Thyroid gland (tissue), 4 donors: Measurements from ENCODE around the gene CHRD. TPM values are rescaled to one million over a fixed set of nuclear protein-coding genes. Genes with fewer than 3 reads are reported as not detected.

ENCODE experiments used
- DNase-seq, 2 donors: peaks; one replicate each; pipeline ENCODE4 v3.0.0-alpha.2; 2019
- H3K27ac ChIP-seq, 3 donors: fragments of 200-600 bp; sonication (generic); 1 replicate in 2 of 3; 2 replicates in 1 of 3; pipeline ENCODE4 v1.5.1; 2016 to 2019; ENCODE audit warnings: mild to moderate bottlenecking in 1 of 3, moderate library complexity in 1 of 3
- H3K27me3 ChIP-seq: fragments of 200-600 bp; sonication (generic); one replicate; pipeline ENCODE4 v1.5.1; 2019
- H3K36me3 ChIP-seq, 2 donors: fragments of 200-600 bp; sonication (generic); one replicate each; pipeline ENCODE4 v1.5.1; 2016 to 2019
- H3K4me1 ChIP-seq, 2 donors: fragments of 200-600 bp; sonication (generic); one replicate each; pipeline ENCODE4 v1.5.1; 2017 to 2019
- H3K4me3 ChIP-seq, 3 donors: fragments of 200-600 bp; sonication (generic); replicated peaks in 1 of 3; 1 replicate in 2 of 3; 2 replicates in 1 of 3; pipeline ENCODE4 v1.5.1; 2016; ENCODE audit warnings: mild to moderate bottlenecking in 1 of 3
- H3K9me3 ChIP-seq: fragments of 200-600 bp; sonication (generic); one replicate; pipeline ENCODE4 v1.5.1; 2017
- POLR2A ChIP-seq, 2 donors: fragments of 450-650 bp; IDR thresholded peaks; one replicate each; pipeline ENCODE4 v1.6.1; 2017; ENCODE audit warnings: antibody characterized with exemption in 2 of 2, mild to moderate bottlenecking in 2 of 2, moderate library complexity in 1 of 2
- WGBS, 2 donors: methylation state at CpG; one replicate each; pipeline ENCODE4 v1.1.5; 2017; 5-methylcytosine and 5-hydroxymethylcytosine counted together
- intact Hi-C: fragments of 100-400 bp; cut with DNase I; formaldehyde crosslinking; loops from one replicate; pipeline ENCODE4 v1.15.1; 2023
- total RNA-seq, 4 donors: library from RNA; depleted of rRNA; stranded (reverse); fragments of >200 nt; gene quantifications; one replicate each; pipeline ENCODE4 v1.2.3, GENCODE V29; 2016
- TF ChIP-seq, protein P1 (sequence below), 6 experiments: fragments of 200-600 bp in 3 of 6; fragments of 450-650 bp in 3 of 6; sonication (generic) in 3 of 6; IDR thresholded peaks; one replicate each; pipeline ENCODE4 v1.5.1; 2016 to 2019; ENCODE audit warnings: antibody characterized with exemption in 6 of 6, mild to moderate bottlenecking in 2 of 6, inconsistent platforms in 1 of 6, moderate library complexity in 1 of 6

The CHRD gene
- 10 to 100 TPM in 2 of 4 donors, 1 to 10 TPM in 2; 4.1 to 14.8 (median 8.0) TPM for total RNA-seq

DNA sequence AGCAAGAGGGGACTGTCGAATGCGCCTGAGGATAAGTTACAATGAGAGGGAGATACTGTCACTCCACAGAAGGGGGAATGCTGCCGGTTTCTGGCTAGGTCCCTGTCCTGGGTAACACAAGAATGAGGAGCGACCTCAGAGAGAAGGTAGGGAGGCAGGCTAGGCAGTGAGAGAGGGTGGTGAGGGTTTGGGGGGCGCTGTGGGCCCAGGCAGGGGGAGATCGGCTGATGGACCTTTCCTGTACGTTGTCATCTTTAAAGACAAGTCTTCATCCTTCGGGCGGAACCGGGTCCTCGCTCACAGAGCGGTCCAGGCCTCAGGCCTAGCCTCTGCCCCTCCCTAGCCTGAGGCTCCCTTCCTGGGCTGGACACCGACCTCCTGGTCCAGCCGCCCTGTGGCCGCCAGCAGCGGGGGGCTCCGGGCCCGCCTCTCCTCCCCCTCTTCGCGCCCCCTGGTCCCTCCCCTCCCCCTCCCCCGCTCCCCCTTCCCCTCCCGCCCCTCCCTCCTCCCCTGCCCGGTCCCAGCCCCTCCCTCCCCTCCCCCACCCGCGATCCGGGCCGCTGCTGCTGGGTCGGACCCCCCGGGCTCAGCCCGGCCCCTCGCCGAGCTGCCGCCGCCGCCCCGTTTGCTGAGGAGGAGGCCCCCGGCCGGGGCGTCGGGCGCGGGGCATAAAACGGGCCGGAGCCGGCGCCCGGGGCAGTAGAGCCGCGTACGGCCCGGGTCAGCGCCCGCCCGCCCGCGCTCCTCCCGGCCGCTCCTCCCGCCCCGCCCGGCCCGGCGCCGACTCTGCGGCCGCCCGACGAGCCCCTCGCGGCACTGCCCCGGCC, at the start of gene CHRD:
Gene CHRD (plus strand): TSS at position 697 of the 827 bp plus-strand sequence. CDS start 265 bp downstream, outside the sequence.
- no peak for TF ChIP-seq POLR2A (IDR thresholded peaks at IDR 0.05)
- TF ChIP-seq, protein P1, sequence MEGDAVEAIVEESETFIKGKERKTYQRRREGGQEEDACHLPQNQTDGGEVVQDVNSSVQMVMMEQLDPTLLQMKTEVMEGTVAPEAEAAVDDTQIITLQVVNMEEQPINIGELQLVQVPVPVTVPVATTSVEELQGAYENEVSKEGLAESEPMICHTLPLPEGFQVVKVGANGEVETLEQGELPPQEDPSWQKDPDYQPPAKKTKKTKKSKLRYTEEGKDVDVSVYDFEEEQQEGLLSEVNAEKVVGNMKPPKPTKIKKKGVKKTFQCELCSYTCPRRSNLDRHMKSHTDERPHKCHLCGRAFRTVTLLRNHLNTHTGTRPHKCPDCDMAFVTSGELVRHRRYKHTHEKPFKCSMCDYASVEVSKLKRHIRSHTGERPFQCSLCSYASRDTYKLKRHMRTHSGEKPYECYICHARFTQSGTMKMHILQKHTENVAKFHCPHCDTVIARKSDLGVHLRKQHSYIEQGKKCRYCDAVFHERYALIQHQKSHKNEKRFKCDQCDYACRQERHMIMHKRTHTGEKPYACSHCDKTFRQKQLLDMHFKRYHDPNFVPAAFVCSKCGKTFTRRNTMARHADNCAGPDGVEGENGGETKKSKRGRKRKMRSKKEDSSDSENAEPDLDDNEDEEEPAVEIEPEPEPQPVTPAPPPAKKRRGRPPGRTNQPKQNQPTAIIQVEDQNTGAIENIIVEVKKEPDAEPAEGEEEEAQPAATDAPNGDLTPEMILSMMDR (IDR thresholded peaks at IDR 0.05): no peak
- Histone ChIP-seq H3K27me3 (peaks cover 6% of the 10 kb centered on the region), H3K27ac (peak within 1 kb of the TSS in 2 of 3 donors; percentile 11 to 52), H3K4me3 (peak within 1 kb of the TSS in 2 of 3 donors; percentile 25 to 43), H3K9me3 (no peaks in the 10 kb centered on the region), H3K4me1 (peaks cover 7 to 25% of the 10 kb centered on the region in 2 donors), H3K36me3 (no peaks in the 10 kb centered on the region)
- intact Hi-C loops: loop anchor here (10.0 kb wide), 1 partner anchor 165 kb away; no protein-coding TSS in a partner anchor
- no peak for DNase-seq
- 28 to 35% methylated on average over 17 to 20 of the region's 71 CpGs for WGBS, 2 donors

- peaks cover 73 to 77% of the 10 kb centered on the region in 2 donors for H3K36me3 ChIP-seq
- 87 to 89% methylated on average over 10 of the region's 10 CpGs for WGBS, 2 donors
- intact Hi-C loops: no loop called here
- H3K27me3 ChIP-seq: no peaks in the 10 kb centered on the region
- TF ChIP-seq, protein P1 (IDR thresholded peaks at IDR 0.05): no peak
- TF ChIP-seq POLR2A (IDR thresholded peaks at IDR 0.05): no peak
- peak overlapping the region in 1 of 3 donors; percentile 35 for H3K27ac ChIP-seq
- no peak overlapping the region for H3K4me3 ChIP-seq
- no peaks in the 10 kb centered on the region for H3K9me3 ChIP-seq
- DNase-seq: no peak
- H3K4me1 ChIP-seq: peaks cover 13% of the 10 kb centered on the region in 2 donors
Observed at GRCh38 chr3:184332370-184333090, 47.3 kb upstream of the CHRD start.

- no peak overlapping the region for H3K4me3 ChIP-seq
- TF ChIP-seq, protein P1 (IDR thresholded peaks at IDR 0.05): no peak
- TF ChIP-seq POLR2A (IDR thresholded peaks at IDR 0.05): no peak
- H3K9me3 ChIP-seq: no peaks in the 10 kb centered on the region
- peaks cover 66 to 70% of the 10 kb centered on the region in 2 donors for H3K36me3 ChIP-seq
- no peaks in the 10 kb centered on the region for H3K27me3 ChIP-seq
- peaks cover 19% of the 10 kb centered on the region in 2 donors for H3K4me1 ChIP-seq
- DNase-seq: no peak
- H3K27ac ChIP-seq: no peak overlapping the region
- intact Hi-C loops: no loop called here
- WGBS, 2 donors: 86 to 89% methylated on average over 6 of the region's 6 CpGs
Observed at GRCh38 chr3:184333190-184333589, 46.7 kb upstream of the CHRD start.

DNA sequence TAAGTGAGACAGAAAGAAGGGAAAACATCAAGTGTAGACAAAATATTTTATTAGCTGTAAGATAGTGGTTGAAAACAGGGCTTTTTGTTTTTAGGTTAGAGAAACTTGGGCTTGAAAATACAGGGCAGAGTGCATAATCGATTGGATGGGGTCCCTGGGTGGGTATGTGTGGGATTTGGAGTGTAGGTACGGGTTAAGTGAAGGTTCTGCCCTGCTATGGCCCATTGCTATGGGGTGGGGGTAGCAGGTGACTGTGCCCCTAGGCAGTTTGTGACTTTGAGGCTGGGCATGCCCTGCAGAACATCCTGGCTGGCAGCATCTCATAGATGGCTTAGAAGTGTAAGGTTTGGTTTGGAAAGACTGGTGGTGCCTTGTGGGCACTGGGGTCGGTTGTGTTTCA, 46.2 kb upstream of the CHRD start:
- TF ChIP-seq POLR2A (IDR thresholded peaks at IDR 0.05): no peak
- TF ChIP-seq, protein P1 (IDR thresholded peaks at IDR 0.05): no peak
- Histone ChIP-seq H3K27me3 (no peaks in the 10 kb centered on the region), H3K4me1 (peaks cover 19 to 20% of the 10 kb centered on the region in 2 donors), H3K36me3 (peaks cover 61 to 65% of the 10 kb centered on the region in 2 donors), H3K4me3 (no peak overlapping the region), H3K9me3 (no peaks in the 10 kb centered on the region), H3K27ac (no peak overlapping the region)
- no peak for DNase-seq
- WGBS, 2 donors: 82 to 87% methylated on average over 3 of the region's 3 CpGs
- intact Hi-C loops: no loop called here
